NOMO-1 (cell line): ENCODE data around the gene ABCG4.

Experiments used
- DNase-seq, 2 experiments: peaks; one replicate each; lab custom pipeline; 2025; ENCODE audit not compliant: unreplicated experiment in 2 of 2; lab: John Stamatoyannopoulos, UW

The ABCG4 gene

GRCh38 chr11:119149018-119149785 lies at the start of gene ABCG4:
Gene ABCG4 (plus strand): TSS chr11:119149052. CDS start chr11:119149966, 914 bp downstream.
- DNase-seq = no peak

GRCh38 chr11:119099711-119100110 lies 49.1 kb upstream of the ABCG4 start:
- DNase-seq = no peak

GRCh38 chr11:119100246-119100970 lies 48.4 kb upstream of the ABCG4 start:
- peak in 1 of 2 experiments; percentile 8 for DNase-seq

- DNase-seq = peak in 1 of 2 experiments; percentile 39
Observed at GRCh38 chr11:119100994-119101758, 47.7 kb upstream of the ABCG4 start.

GRCh38 chr11:119101759-119102423 lies 47.0 kb upstream of the ABCG4 start, which contains the start of gene DPAGT1:
Gene DPAGT1 (minus strand): TSS chr11:119101853. CDS start chr11:119101655, 198 bp downstream.
- DNase-seq = peak; percentile 92 to 96

GRCh38 chr11:119103161-119103664 lies 45.6 kb upstream of the ABCG4 start:
- peak in 1 of 2 experiments; percentile 25 for DNase-seq

GRCh38 chr11:119103793-119104192 lies 45.1 kb upstream of the ABCG4 start:
- DNase-seq = no peak

GRCh38 chr11:119106564-119107537 lies 42.0 kb upstream of the ABCG4 start, which contains the start of gene C2CD2L:
Gene C2CD2L (plus strand): TSS chr11:119107344. CDS start chr11:119107742, 398 bp downstream.
- peak; percentile 85 to 88 for DNase-seq

- DNase-seq = no peak
Observed at GRCh38 chr11:119107538-119108145, 41.2 kb upstream of the ABCG4 start.

- DNase-seq = peak; percentile 26 to 38
Observed at GRCh38 chr11:119108146-119108856, 40.6 kb upstream of the ABCG4 start.

GRCh38 chr11:119108857-119109221 lies 40.0 kb upstream of the ABCG4 start:
- DNase-seq = no peak

GRCh38 chr11:119109843-119110242 lies 39.0 kb upstream of the ABCG4 start:
- no peak for DNase-seq

GRCh38 chr11:119110439-119110838 lies 38.4 kb upstream of the ABCG4 start:
- DNase-seq = no peak

- DNase-seq = no peak
Observed at GRCh38 chr11:119111361-119111925, 37.4 kb upstream of the ABCG4 start.

GRCh38 chr11:119112314-119113020 lies 36.4 kb upstream of the ABCG4 start:
- DNase-seq = no peak

- no peak for DNase-seq
Observed at GRCh38 chr11:119113716-119114115, 35.1 kb upstream of the ABCG4 start.

- DNase-seq = no peak
Observed at GRCh38 chr11:119114351-119114750, 34.5 kb upstream of the ABCG4 start.
